ENCODE data around the gene NOS1.

DNA sequence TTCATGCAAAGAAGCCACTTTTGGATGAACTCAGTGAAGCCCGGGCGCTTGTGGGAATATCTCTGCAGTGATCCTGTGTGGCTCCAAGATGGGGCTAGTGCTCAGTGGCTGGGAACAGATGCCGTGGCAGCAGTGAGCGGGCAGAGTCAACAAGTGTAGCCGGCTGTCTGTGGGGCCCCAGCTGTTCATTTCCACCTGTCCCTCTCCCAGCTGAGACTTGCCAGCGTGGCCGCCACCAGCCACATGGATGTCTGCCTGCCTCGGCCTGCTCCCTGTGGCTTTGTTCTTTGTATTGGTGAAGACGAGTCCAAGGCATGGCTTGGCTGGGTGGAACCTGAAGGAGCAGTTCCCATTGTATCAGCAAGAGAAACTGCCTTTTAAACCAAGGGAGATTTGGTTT is 77.3 kb downstream of the NOS1 start:
- no peak for TF ChIP-seq CTCF (IDR thresholded peaks at IDR 0.05)
- TF ChIP-seq POLR2AphosphoS5 (IDR thresholded peaks at IDR 0.05) = peak; percentile 11
